ENCODE data around the gene RABGAP1.

Gene RABGAP1

DNA sequence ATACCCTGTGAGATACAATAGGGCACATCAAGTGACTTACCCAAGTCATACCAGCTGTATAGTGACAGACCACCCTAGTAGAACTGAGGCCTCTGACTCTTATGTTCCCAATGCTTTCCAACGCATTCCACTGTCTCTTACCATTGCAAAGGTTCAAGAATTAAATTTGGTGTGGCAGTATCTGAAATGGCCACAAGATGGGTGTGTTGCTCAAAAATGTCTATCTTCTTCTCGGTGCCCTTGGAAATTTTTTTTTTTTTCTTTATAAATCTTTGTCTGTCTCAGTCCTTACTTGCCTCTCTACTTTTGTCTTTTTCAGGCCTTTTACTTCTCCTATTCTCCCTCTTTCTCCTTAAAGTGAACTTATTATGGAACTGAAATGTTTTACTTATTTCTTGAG, 141.0 kb downstream of the RABGAP1 start:
- peak; percentile 16 for DNase-seq (ENCODE audit: low read depth)

DNA sequence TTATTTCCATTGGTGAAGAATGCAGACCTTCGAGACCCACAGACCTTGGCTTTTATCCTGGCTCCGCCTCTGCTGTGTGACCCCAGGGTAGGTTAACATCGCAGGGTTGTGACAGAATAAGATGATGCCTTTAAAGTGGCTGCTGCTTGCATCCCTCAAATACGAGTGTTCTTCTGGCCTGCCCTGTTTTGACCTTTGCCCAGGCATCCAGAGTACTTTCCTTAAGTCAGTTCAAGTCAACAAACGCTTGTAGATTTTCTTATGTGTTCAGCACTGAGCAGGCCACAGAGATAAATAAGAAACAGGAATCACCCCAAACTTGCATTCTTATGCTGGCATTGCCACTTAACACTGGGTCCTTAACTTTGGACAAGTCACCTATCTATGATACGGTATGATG, 142.9 kb downstream of the RABGAP1 start:
- no peak for DNase-seq (ENCODE audit: low read depth)

DNA sequence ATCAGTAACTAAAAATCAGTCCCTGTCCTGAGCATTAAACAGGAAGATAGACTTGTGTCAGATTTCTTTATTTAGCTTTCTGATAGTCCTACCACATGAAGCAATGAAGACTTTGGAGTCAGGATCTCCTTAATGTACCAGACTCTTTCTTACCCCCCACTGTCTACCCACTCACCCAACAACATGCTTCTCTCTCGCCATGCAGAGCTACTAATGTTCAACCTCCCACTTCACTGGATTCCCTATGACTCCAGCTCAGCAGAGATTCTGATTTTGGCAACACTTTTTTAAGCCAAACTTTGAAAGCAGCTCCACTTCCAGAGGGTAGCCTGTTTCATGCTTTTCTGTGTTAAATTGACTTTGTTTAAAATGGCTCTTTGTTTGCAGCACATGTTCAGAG, 143.4 kb downstream of the RABGAP1 start:
- no peak for DNase-seq (ENCODE audit: low read depth)

DNA sequence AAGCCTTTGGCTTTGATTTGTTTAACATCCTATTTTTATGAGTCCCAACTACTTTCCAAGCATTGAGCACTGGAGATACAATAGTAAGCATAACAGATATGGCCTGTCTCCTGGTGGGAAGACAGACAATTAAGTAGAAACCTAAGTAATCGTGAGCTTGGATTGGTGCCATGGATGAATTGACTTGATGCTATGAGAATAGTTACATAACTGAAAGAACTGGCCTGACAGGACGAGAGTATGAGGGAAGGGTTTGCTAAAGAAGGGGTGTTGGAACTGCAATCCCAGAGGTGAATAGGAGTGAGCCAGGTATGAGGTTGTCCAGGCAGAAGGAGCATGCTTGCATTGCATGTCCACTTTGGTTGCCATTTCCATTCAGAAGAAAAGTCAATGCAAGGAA, 145.1 kb downstream of the RABGAP1 start:
- DNase-seq (ENCODE audit: low read depth) = no peak

DNA sequence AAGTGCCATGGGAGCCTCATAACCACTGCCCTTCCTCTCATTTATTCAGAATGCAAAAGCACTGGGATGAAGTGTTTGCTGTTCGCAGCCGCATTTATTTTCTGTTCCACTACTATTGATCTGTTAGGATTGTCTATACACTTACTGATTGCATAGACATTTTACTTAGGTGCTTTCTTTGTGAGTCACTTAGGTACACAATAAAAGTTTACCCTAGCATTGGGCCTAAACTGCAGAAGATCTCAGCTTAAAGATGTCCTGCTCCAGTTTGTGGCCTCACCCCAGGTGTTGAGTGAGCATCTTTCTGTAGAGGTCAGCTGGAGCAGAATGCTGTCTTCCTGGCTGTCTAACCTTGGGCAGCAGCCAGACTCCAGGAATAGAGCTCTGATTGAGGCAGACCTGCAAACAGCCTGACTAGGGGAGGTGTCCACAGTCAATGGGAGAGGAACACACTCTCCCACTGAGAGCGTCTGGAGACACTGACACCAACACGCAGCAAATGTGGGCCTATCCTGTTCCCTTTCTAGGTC, 146.6 kb downstream of the RABGAP1 start:
- no peak for DNase-seq (ENCODE audit: low read depth)

DNA sequence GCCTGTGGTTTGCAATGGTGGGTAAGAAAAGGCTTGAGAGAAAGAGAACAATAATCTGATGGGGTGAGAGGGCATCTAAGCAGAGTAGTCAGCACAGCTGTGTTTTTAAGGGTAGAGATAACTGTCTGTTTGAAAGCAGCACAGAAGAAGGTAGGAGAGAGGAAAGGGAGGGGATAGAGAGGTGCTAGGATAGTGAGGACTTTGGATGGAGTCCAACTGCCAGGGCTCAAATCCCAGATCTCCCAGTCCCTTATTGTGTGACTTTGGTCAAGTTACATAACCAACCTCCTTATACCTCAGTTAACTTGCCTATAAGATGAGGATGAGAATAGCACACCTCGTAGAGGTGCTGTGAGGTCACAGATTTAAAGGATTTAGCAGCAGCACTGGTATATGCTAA, 148.2 kb downstream of the RABGAP1 start:
- DNase-seq (ENCODE audit: low read depth) = no peak

DNA sequence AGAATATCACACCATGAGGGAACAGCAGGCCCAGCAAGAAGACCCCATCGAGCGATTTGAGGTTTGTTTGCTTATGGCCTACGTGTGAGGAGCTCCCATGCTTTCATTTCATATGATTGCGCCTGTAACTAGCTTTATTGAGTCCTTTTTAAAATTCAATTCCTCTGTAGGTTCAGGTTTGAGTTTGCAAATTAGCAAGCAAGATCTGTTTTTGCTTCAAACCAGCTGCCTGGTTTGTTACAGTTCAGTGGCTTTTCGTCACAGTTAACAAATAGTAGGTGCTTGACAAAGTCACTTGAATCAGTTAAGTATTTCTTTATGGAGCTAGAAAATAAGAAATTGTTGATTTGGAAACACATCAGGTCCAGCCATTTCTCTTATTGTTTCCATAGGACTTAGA, 149.0 kb downstream of the RABGAP1 start:
- DNase-seq (ENCODE audit: low read depth) = no peak

DNA sequence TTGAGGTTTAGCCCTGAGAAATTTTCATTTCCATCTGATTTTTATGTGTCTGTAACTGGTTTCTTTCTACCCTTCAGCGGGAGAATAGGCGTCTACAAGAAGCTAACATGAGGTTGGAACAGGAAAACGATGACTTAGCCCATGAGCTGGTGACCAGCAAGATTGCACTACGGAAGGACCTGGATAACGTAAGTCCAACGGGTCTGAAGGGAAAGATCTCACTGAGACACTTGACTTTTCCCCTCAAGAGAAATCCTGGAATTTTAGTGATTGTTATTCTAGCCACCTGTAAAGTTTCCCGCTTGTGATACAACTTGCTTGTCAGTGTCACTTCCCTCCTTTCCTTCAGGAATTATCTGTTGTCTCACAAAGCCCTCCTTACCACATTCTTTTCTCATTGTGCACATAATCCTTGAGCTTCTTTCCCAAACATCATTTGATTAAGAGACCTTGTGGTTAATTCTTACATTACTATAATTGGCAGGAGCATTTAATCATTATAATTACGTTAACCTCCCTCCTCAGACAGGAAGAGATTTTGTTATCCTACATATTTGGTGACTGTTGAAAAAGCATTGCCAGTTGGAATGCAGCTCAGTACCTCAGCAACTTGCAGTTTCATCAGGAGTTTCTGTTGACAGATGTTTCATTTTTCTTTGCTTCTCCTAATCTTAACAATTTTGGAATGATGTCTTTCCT, 149.5 kb downstream of the RABGAP1 start:
- peak; percentile 17 for DNase-seq (ENCODE audit: low read depth)

DNA sequence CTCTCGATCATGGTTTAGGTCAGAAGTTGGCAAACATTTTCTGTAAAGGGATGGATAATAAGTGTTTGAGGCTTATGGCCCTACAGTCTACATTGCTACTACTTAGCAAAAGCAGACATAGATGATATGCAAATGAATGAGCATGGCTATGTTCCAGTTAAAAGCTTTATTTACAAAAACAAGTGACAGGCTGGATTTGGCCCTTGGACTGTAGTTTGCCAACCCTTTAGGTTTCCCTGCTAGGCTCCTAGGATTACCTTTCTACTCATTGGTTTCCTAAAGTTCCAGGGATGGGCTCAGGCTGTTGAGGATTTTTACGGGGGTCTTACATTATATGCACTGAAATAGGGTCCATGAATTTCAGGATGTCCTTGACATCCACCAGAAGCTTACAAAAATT, 150.1 kb downstream of the RABGAP1 start:
- DNase-seq (ENCODE audit: low read depth) = no peak

DNA sequence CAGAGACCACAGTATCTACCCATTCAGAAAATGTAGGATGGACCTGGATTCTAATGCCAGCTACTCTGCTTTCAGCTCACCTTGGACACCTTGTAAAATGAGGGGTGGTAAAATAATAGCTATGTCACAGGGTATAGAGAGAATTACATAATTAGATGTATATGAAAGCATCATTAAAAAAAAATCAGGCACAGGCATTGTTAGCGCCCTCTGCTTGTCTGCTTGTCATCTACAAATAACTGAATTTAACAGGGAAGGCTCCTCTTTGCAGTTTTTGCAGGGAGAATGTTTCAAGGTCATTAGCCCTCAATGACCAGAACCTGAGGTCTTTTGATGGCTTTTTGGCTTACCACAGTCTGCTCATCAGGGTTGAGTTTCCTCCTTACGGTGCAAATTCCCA, 150.6 kb downstream of the RABGAP1 start:
- DNase-seq (ENCODE audit: low read depth) = no peak

DNA sequence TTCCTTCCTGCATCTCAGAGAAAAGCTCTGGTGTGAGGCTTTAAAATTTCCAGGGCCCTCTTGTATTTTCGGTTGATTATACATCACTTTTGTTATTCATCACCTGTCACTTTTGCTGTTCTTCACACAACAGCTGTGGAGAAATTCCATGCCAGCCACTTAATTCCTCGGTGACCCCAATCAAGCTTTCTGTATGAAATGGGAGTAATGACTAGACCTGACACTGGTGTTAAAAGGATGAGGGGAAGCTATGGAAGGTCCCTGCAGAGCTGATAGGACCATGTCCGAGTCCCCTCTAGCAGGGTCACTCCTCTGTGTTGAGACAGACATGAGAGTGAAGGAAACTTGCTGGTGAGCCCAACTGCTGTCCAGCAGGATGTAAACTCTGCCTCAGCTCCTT, 152.3 kb downstream of the RABGAP1 start:
- DNase-seq (ENCODE audit: low read depth) = no peak

DNA sequence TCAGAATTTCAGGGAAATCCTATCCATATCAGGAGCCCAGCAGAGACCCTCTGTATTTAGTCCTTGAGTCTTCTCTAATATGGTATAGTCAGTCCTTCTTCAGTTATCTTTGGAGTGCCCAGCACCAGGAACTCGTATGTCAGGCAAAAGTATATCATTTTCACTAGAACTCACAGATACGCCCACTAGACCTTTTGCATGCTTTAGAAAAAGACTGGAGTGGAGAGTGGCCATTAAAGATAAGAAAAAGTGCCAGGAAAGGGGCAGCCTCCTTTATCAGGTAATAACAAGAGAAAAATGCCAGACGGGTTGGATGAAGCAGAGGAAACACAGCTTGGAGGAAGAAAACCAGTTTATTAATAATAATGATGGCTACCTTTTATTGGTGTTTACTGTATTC, 156.2 kb downstream of the RABGAP1 start:
- DNase-seq (ENCODE audit: low read depth) = no peak

DNA sequence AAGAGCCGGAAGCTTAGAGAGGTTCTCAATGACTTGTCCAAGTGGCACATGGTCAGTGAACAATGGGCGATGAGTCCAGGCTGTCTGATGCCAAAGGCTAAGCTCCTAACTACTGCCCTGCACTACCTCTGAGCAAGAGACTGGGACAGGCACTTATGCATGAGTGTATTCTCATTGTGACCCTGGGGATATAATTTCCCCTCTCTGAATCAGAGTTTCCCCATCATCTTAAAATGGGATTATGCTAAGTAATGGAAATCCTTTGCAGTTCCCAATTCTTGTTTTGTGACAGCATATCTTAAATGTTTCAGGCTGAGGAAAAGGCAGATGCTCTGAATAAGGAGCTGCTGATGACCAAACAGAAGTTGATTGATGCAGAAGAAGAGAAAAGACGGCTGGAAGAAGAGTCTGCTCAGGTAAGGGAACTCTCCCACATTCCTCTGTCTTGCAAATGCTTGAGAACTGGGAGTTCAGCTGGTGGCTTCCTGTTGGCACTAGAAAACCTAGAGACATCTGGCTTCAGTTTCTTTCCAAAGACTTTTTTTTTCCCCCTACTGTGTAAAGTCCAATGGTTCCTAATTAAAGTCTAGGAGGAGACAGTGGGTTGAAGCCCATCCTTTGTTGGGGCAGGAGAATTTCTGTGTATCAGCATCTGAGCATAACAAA, 156.7 kb downstream of the RABGAP1 start:
- no peak for DNase-seq (ENCODE audit: low read depth)

DNA sequence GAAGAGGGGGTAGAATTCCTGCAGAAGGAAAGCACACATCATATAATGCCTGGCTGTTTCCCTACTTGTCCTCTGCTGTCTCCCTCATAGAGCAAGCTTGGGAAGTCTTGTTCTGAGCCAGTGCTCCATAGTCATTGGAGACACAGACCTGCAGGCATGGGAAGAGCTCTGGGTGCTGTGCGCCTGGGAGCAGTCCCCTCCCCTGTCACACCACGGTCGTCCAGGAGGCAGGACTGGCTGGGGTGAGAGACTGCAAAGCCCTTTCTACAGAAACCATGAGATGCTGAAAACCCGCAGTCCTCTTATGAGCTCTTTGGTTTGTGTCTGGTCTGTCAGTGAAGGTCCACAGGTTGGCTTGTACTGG, 157.3 kb downstream of the RABGAP1 start:
- DNase-seq (ENCODE audit: low read depth) = no peak

DNA sequence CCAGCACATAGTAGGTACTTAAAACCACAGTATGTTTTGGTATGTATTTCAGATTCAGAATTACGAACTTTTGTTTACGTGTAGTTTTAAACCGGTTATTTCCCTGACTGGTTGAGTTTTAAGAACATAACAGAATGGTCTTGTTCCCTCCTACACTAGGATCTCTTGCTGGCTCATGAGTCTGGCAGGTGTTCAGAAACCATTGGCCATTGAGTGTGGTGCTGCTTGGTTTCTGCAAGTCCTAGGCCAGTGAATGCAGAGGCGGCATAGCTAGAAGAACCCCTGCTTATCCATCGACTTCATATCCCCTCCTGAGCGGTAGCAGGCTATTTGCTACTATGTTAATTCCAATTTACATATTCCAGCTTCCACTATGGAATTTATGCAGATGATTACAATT, 158.2 kb downstream of the RABGAP1 start:
- DNase-seq (ENCODE audit: low read depth) = no peak

DNA sequence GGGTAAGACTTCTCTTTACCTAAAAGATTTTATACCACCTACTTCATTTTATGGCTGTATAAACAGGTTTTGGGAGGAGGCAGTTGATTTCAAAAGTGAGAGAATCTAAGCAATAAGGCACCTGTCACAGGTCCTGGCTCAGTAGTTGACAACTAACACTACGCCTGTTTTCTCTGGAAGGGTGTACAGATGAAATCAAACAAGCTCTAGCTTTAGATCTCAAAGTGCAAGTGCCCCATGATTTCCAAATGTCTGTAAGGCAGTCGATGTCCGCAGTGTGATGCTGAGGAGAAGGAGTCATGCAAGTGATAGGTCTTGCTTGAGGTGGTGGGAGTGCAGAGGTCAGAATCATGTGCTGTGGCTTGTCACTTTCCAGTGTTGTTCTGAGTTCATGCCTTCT, 158.7 kb downstream of the RABGAP1 start:
- DNase-seq (ENCODE audit: low read depth) = no peak

DNA sequence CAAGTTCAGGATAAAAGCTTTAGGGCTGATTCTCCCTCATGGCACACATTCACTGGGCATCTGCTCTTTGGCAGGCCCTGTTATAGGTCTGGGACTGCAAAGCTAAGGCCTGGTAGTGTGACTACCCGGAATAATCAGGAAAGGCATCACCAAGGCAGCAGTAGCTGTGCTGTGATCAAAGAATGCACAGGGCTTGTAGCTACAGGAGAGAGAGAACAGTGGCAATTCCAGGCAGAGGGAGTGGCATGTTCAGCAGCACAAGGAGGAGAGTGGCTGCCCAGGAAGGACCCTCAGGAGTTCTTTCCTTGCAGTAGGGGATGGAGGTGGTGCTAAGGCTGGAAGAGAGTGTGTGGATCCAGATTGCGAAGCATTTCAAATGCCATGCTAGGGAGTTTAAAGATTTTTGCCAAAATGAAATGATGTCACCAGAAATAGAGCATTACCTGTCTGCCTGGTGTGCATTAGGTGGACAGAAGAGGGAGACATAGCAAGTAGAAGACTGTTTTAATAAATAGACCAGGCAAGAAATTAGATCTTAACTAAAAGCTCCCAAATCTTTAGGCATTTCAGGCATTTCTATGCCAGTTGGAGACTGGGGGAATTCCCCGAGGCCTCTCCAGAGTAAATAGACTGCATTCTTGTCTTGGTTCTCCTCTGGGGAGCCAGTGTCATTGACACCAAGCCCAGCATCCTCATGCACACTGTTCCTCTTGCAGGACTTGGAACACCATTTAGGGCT, 161.7 kb downstream of the RABGAP1 start:
- no peak for DNase-seq (ENCODE audit: low read depth)

DNA sequence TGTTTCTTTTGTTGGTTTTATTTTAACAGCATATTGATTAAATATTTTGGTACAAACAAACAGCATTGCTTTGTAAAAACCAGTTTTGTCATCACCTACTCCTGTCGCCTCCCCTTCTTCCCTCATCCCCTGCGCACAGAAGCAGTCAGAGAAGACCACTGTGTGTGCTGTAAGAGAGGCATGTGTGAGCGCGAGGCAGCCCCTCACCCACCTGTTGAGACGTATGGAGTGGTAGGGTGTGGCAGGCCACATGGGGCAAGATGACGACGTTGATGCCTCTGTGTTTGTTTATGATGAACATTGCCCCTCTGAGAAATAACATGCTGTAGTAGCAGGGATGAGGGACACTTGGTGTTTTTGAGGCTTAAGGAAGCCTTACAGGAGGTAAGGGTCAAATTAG, 164.0 kb downstream of the RABGAP1 start:
- no peak for DNase-seq (ENCODE audit: low read depth)

DNA sequence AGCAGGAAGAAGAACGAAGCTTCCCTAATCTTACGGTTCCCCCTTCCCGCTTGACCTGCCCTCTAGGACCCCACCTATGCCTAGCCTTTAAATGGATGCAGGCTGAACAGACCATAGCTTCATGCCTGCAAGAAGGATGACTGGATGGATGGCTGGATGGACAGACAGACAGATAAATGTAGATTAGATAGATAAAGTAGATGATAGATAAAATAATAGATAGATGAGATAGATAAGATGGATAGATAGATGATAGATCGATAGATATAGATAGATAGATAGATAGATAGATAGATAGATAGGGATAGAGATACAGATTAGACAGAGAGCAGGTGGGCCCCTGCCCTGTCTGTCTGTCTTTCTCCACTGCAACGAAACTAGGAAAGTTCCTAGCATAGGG, 164.7 kb downstream of the RABGAP1 start:
- no peak for DNase-seq (ENCODE audit: low read depth)

DNA sequence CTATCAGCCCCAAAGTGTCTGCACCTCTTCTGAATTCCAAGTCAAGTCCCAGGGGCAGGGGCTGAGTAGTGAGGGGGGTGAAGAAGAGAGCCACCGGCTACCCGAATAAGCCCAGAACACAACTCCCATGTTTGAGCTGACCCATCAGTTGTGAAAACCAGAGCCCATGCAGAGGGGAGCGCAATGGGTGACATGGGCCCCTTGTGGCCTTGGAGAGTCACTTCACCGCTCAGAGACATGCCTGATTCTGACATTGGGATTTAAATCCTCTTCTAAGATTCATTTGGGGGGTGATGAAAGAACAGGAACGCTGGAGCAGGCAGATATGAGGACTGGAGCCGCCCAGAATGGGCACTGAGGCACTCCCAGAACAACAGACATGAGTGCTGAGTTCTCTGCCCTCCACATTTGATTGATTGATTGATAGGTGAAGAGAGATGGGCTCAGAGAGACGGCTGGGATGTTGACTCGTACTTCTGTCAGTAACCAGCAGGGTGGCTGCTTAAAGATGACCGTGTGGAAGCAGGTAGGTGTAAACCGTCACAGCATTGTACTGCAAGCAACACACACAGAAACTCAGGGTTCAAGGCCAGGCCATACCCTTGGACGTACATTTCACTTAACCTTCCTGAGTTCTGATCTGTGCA, 166.9 kb downstream of the RABGAP1 start:
- DNase-seq (ENCODE audit: low read depth) = no peak

DNA sequence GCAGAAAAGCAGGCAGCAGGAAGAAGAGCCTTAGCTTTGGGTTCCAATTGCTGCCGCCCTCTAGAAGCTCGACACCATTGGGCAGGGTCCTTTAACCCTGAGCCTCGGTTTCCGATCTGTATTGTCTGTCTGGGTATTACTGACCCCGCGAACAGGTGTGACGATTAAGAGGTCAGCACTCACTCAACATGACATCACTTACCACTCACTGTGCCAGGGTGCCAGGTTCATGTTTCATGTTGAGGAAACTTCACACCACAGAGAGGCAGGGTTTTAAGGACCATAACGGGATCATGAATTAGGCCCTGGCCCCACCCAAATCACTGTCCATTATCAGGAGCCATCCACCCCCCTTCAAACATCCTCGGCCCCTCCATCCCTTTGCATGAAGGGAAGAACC, 168.2 kb downstream of the RABGAP1 start:
- DNase-seq (ENCODE audit: low read depth) = no peak

DNA sequence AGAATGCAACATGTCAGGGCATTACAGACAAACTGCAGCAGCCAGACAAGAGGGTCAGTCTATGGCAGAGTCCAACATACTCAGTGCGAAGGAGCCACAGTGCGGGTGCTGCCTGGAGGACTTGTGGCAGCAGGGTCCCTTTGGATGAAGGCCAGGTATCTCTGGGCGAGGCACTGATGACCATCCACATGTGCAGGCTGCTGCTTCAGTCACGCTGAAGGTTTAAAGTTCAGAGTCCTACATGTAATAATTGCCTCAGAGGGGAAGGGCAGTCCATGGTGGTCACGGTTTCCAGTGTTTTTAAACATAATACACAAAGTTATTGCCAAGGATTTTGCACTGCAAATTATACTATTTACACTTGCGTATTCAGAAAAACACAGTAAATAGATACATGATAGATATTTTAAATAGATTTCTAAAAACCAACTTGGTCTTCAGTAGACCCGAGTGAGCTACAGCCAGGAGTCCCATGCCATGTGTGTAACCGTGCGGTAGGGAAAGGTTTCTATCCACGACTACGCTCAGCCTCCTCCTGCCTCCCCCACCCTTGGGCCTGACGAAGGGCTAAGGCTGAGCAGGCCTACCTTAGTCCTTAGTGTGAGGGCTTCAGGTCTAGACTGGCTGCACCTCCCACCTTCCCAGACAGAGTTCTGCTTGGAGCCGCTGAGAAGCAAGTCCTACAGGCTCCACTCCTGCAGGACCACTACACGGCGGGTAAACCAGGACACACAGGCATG, 168.9 kb downstream of the RABGAP1 start:
- no peak for DNase-seq (ENCODE audit: low read depth)
